HL-60/S4 treated with phorbol 12-myristate 13-acetate at 8.2 ng/mL for 4 days and 3 days (cell line): ENCODE data around the gene LRRC46.

ENCODE experiments used
- in situ Hi-C: fragments of 300-500 bp; cut with MboI; formaldehyde crosslinking; loops from 2 replicates; pipeline ENCODE4 v1.15.0; 2022; ENCODE audit warnings: low sequenced_read_pairs

LRRC46 gene, protein sequence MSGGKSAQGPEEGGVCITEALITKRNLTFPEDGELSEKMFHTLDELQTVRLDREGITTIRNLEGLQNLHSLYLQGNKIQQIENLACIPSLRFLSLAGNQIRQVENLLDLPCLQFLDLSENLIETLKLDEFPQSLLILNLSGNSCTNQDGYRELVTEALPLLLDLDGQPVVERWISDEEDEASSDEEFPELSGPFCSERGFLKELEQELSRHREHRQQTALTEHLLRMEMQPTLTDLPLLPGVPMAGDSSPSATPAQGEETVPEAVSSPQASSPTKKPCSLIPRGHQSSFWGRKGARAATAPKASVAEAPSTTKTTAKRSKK

DNA sequence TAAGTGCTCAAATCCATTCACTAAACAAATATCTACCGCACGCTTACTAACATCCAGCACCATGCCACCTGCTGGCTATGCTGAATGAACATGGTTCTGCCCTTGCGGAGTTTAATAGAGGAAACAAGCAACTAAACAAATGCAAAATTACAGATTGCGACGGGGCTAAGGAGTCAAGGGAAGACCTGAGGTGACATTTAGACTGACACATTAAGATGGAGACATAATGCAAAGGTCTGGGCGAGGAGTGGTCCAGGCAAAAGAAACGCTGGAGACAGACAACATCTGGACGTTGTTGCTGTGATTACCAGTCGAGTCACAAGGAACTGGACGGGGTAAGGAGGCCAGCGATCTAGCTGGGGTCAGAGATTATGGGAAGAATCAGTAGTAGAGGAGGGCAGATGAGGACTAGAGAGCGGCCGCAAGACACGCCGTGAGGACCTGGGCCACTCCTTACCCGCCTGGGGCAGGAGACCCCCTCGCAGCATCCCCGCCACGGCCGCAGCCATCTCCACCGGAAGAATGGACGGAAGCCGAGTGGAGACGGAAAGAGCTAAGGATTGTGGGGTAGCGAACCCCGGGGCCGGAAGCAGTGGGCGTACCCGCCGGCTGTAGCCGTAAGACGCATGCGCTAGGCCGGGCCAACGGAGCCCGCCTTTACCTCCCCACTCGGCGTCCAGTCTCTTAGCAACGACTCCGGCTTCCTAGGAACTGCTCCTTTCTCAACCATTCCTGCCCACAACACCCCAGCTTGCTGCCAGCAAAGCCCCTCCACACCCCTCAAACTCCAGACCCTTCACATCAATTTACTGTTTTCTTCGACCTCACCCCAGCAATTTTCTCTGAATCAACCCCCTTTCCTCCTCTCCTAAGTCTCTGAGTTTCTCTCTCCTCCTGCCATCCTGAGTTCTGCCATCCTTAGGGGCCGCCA lies at the start of gene LRRC46, which contains the start of gene MRPL10:
TSS of gene LRRC46 (plus strand) at position 668 of the 931 bp plus-strand sequence. CDS start 320 bp downstream, outside the sequence.
TSS of gene MRPL10 (minus strand) at position 539 of the 931 bp plus-strand sequence. CDS start at position 509, 30 bp downstream.
- in situ Hi-C loops: no loop called here

DNA sequence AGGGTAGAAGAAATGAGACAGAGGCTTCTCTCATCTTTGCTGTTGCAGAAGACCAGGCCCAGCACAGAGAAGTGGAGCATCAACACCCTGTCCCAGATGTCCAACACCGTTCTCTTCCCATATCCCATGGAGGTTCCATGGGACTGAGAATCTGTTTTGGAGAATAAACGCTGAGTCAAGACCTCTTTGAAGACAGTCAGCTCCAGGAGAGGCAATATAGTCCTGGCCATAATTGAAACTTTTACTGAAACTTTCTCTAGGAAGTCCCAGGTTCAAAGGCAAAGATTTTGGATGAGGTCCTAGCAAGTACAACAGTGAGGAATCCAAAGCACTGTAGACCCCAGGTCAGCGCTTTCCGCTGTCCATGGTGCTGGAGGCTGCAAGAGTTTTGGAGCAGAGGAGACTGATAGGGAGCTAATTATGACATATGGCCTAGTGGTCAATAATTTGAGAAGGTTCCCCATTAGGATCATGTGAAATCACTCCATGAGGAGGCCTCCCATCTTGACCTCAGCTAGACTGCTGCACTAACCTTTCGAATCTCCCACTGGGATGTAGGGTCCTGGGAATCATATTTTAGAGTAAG lies 45.8 kb upstream of the LRRC46 start:
- in situ Hi-C loops: no loop called here

DNA sequence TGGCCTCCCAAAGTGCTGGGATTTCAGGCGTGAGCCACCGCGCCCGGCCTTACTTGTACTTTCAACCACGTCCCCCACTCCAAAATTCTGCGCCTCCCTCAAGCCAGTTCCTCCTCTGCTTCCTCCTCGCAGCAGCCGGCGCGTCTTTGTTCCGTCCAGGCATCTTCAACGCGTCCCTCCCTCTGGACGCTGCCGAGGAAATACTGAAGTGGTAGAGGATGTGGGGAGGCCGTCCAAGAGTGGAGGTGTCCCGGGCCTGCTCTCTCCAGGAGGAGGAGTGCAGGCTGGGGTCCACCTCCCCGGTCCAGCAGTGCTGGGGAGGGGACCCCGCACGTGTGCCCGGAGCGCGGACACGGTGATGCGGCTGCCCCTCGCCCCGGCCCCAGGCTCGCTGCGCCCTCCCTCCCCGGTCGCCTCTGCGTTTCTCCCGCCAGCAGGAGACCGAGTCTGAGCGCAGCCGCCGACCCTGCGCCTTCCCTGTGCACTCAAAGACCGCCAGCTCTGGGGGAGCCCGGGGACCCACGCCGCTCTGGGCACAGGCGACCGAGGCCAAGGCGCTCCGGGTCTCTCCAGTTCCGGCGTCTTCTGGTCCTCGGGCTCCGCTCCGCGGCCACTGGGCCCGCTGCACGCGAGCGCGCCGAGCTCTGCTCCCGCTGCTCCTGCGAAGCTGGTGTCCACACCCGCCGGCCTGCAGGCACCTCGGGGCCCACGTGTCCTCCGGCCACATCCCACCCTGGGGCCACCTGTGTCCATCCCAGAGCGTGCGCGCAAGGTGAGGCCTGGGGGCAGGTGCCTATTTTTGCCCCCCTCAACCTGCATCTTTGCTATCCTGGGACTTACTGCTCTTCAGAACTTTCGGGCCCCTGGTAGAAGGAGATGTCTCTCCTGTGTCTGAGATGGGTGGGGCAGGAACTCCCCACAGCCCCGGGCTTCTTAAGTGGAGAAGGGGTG lies 41.6 kb upstream of the LRRC46 start:
- in situ Hi-C loops: no loop called here

DNA sequence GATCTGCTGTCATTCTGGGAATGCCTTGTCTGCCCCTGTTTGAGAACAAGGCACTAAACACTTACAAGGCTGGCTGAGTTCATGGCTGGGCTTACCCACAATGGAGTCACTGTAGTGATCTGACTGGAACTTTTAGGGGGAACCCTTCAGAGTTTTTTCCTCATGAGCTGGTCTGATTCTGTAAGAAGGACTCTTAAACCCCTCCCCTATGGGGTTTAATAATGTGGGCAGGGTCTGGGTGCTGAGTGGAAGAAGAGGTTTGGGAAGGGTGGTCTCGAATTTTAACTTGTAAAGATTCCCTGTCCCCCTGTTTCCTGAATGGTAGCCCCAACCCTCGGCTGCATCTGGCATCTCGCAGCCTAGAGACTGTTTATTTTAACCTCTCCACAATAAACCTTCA lies 40.4 kb upstream of the LRRC46 start:
- in situ Hi-C loops: no loop called here

DNA sequence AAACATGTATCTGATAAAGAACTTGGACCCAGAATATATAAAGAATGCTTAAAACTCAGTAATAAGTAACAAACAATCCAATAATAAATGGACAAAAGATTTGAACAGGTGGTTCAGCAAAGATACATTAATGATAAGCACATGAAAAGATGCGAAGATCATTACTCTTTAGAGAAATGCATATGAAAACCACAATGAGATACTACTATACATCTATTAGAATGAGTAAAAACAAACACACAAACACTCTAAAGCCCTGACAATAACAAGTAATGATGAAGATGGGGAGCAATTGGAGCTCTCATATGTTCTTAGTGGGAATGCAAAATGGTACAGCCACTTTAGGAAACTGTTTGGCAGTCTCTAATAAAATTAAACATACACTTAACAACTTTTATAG lies 39.0 kb upstream of the LRRC46 start:
- in situ Hi-C loops: no loop called here

DNA sequence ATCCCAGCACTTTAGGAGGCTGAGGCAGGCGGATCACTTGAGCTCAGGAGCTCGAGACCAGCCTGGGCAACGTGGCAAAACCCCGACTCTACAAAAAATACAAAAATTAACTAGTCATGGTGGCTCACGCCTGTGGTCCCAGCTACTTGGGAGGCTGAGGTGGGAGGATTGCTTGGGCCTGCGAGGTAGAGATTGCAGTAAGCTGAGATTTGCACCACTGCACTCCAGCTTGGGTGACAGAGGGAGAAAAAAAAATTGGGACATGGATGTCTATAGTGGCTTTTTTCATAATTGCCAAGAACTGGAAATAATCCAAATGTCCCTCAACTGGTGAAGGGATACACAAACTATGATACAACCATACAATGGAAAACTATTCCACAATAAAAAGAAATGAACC lies 38.5 kb upstream of the LRRC46 start:
- in situ Hi-C loops: no loop called here

DNA sequence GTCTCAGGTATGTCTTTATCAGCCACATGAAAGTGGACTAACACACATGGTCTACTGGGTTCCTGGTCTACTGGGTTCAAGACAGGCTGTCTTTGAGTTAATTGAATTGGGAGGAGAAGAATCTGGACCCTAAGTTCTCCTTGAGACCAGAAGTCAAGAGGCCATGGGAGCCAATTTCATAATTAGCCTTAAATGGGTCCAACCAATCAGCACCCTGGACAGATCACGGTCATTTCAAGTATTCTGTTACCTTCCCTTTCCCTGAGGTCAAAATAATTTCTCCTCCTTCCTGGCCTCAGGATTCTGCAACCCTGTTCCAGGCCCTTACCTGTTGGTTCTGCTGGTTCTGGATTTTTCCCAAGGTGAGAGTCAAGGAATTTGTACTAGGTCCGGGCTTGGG lies 33.7 kb upstream of the LRRC46 start:
- in situ Hi-C loops: no loop called here

DNA sequence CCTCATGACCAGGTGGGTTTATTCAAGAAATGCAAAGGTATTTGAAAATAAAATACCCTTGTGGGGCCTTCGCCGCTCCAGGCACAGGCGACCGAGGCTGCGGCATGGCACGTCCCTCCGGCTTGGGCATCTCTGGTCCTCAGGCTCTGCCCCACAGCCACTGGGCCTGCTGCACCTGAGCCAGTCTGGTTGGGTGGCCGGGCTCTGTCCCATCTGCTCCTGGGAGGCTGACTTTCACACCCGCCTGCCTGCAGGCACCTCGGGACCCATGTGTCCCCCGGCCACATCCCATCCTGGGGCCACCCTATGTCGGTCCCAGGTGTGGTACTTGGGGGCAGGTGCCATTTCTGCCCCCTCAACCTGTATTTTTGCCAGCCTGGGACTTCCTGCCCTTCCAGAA lies 30.8 kb upstream of the LRRC46 start:
- in situ Hi-C loops: no loop called here

DNA sequence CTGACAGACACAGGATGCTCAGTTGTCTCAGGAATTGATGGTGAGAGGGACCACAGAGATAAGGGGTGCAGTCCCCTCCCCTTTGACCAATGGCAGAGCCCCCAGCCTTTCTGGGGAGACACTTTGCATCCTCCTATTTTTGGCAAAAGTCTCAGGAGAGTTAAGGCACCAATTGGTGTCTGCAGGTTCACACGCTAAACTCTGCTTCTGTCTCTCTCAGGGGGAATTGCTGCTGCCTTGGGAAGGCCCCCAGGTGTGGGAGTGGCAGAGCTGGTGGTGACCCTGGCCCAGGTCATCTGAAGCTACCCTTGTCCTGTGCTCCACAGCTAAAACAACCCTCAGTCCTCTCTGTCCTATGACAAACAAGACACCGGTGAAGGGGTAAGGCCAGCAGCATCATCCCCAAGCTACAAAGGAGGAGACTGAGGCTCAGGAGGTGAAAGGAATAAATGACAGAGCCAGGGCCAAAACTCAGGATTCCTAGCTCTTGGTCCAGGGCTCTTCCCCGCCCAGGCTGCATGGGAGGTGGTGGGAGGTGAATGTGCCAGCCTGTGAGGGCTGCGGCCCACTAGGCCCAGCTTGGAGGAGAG lies 30.2 kb upstream of the LRRC46 start:
- in situ Hi-C loops: no loop called here

DNA sequence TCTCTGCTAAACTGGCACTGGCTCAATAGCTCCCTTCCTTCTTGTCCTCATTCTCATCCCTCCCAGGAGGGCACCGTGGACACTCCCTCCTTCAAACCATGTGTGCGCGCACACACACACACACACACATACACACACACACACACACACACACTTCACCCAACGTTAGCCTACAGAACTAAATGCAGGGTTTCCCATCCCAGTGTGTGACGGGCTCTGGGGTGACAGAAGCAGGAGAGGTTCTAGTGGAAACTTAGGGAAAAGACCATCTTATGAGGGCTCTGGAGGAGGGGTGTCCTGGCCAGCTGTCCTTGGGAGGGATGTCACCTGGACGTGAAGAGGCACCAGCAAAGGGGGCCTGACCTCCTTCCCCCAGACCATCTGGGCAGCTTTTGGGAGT lies 29.6 kb upstream of the LRRC46 start:
- in situ Hi-C loops: no loop called here

DNA sequence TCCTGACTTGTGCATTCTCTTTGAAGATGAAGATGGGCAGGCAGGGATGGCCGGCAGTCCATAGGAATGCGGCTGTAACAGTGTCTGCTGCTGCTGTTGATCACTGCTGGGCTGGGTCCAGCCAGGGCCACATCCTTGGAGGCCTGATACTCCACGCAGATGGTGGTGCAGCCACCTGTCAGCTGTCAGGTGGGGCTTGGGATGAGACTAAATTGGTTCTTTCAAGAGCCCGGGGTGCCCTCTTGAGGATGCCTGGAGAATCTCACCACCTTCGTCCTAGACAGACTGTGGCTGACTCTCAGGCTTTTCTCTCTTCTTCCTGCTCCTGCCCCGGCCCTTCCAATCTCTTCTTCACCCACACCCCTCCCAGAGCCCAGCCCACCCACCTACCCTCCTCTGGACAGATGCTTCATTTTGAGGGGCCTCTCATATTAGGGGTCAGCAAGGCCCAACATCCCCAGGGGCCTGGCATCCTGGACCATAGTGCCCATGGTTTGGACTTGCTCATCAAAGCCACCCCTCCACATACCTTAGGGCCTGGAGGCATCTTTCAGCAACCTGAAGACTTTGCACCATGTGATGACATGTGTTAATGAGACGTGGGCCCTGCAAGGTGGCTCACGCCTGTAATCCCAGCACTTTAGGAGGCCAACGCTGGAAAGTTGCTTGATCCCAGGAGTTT lies 29.0 kb upstream of the LRRC46 start:
- in situ Hi-C loops: no loop called here

DNA sequence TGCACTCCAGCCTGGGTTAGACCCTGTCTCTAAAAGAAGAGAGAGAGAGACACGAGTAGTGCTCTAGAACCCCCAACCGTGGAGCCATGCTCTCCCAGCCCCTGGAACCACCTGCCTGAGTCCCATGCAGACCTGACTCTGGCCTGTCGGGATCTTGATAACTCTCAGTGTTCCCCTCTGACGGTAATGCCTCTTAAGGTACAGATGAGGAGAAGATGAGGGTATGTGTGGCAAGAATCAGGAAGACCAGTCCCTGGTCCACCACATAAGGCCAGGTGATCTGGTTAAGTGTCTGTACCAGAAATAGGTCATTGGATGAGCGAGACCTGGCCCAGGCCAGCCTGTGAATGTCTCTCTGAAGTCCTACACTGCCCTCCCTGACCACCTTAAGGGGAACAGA lies 28.3 kb upstream of the LRRC46 start:
- in situ Hi-C loops: no loop called here

DNA sequence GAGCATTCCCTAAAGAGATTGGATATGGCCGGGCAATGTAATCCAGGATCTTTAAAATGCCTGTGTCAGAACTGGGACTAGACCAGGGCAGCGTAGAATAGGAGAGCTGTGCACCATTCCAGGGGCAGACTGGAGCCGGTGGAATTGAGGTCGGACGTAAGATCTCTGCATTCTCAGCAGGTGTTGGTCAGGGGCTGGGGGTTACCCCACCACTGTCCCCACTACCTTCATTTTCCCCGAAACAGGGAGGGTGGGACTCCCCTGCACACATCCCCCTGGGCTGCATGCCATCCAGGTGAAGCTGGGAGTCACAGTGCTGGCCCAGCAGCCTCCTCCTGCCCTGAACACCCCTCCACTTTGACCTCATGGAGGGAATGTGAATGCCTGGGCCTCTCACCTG lies 27.7 kb upstream of the LRRC46 start:
- in situ Hi-C loops: no loop called here

DNA sequence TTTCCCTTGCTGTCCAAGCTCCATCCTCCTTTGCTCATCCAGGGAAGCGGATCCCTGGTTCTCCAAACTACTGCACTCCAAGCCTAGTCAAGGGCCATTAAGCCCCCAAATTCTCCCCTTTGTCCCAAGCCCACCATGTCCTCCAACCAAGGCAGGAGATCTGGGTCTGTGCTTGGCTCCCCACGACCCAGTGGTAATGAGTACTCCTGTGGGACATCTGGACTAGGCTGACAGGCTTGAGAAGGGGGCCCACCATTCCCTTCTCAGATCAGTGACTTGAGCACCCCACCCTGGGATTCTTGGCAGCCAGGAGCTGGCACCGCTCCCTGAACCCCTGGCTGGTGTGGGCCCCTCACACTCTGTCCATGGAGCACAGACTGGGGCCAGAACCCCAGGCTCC lies 27.0 kb upstream of the LRRC46 start:
- in situ Hi-C loops: no loop called here

DNA sequence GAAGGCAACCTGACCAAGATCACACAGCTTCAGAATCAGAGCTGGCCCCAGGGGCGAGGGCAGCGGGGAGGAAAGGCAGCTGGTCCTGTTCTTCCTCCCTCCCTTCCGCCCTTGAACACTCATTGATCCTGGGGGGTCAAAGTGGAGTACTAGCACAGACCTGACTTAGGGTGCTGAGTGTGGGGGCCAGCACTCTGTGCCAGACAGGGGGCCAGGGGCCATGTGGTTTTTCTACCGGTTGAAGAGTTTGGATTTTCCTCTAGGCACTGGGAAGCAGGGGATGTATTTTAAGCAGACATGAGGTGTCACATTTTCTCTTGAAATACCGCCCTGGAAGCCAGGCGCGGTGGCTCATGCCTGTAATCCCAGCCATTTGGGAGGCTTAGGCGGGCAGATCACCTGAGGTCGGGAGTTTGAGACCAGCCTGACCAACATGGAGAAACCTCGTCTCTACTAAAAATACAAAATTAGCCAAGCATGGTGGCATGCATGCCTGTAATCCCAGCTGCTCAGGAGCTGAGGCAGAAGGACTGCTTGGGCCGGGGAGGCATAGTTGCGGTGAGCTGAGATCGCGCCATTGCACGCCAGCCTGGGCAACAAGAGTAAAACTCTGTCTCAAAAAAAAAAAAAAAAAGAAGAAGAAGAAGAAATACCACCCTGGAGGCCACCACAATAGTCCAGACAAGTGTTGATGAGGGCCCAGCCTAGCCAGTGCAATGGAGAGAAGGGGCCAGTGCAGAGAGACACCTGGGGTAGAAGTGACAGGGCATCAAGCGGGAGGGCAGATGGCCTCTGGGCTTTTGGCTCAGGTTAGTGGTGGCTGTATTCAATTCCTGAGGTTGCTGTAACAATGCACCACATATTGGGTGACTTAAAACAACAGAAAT lies 25.2 kb upstream of the LRRC46 start:
- in situ Hi-C loops: no loop called here

DNA sequence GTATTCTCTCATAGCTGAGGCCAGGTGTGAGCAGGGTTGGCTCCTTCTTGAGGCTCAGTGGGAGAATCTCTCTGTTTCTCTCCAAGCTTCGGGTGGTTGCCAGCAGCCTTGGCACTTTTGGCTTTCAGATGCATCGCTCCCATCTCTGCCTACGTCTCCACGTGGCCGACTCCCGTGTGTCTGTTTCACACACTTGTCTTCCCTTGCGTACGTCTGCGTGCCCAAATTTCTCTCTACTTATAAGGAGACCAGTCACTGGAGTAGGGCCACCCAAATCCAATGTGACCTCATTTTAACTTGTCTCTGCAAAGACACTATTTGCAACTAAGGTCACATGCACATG lies 24.6 kb upstream of the LRRC46 start:
- in situ Hi-C loops: no loop called here

DNA sequence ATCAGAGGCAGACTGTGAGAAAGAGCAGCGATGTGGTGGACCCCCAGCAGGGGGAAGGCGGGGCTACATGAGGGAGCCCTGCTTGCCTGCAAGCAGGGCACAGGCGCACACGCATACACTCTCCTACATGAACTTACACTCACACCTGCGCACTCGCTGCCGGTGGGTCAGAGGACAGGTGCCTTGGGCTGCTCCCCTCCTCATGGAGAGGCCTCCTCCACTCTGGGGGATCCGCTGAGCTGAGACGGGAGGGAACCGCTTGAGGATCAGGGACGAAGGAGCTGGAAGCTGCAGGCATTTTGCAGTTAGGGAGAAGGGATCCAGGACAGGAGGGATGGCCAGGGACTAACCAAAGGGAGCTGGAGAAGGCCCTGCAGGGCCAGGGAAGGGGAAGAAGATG lies 24.0 kb upstream of the LRRC46 start:
- in situ Hi-C loops: no loop called here

DNA sequence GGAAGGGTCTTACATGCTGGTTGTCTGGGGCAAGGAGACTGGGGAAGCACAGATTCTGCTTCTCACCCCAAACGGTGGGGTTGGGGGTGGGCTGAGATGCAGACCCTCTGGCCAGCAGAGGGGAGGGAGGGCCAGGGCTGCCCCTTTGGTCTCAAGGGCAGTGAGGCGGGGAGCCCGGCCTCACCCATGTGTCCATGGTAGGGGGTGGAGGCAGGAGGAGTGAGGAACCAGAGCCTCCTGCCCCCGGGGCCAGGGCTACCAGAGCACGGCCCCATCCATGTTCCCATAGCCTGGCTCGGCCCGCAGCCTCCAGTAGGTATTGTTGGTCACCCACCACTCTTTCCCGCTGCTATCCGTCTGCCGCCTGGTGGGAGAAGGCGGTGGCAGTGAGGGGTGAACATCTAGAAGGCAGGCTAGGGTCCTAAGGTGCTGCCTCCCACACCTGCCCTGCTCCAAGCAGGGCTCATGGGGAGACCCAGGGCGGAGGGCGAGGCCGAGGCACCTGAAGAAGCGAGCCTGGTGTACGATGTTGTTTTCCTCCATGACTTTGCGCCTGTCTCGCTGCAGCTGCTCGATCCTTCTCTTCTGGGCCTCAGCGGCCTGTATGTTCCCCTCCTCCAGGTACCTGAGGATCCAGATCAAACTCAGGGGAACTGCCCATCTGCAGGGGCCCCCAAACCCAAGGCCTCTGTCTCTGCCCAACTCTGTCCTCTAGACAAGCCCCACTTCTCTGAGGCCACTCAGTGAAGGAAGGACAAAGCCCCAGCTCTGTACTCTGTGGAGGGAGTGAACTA lies 23.2 kb upstream of the LRRC46 start:
- in situ Hi-C loops: no loop called here
